Astrocyte (in vitro differentiated cells and primary cell): ENCODE data around the gene NEUROD6. TPM values are rescaled to one million over a fixed set of nuclear protein-coding genes. Genes with fewer than 3 reads are reported as not detected.

Experiments
- DNase-seq: peaks from one replicate; pipeline ENCODE4 v3.0.0-alpha.2; 2010; ENCODE audit warnings: low read depth
- FAIRE-seq: peaks from 2 replicates; lab custom pipeline; 2011; peaks lifted over from hg19 to GRCh38; lab: Jason Lieb, UNC
- H2AFZ ChIP-seq: 2 replicates; pipeline ENCODE4 v1.6.0; 2012; ENCODE audit warnings: low read depth, low read length, inconsistent platforms
- H3K27ac ChIP-seq: 2 replicates; pipeline ENCODE4 v1.5.1; 2011; ENCODE audit warnings: low read depth, low read length, inconsistent platforms
- H3K27me3 ChIP-seq: 2 replicates; pipeline ENCODE4 v1.6.0; 2011; ENCODE audit warnings: low read length, inconsistent platforms; ENCODE audit not compliant: insufficient read depth
- H3K36me3 ChIP-seq: 2 replicates; pipeline ENCODE4 v1.5.1; 2011; ENCODE audit warnings: low read length, inconsistent platforms; ENCODE audit not compliant: insufficient read depth
- H3K4me1 ChIP-seq: 2 replicates; pipeline ENCODE4 v1.5.1; 2011; ENCODE audit warnings: low read length, inconsistent platforms; ENCODE audit not compliant: insufficient read depth
- H3K4me2 ChIP-seq: 2 replicates; pipeline ENCODE4 v1.6.0; 2012; ENCODE audit warnings: low read length, inconsistent platforms
- H3K4me3 ChIP-seq: 2 replicates; pipeline ENCODE4 v1.5.1; 2011; ENCODE audit warnings: low read depth, mild to moderate bottlenecking, low read length, inconsistent platforms; ENCODE audit not compliant: insufficient read depth
- H3K79me2 ChIP-seq: 2 replicates; pipeline ENCODE4 v1.6.0; 2012; ENCODE audit warnings: mild to moderate bottlenecking, low read length, inconsistent platforms; ENCODE audit not compliant: insufficient read depth
- H3K9ac ChIP-seq: 2 replicates; pipeline ENCODE4 v1.6.0; 2012; ENCODE audit warnings: mild to moderate bottlenecking, low read length, inconsistent platforms
- H3K9me3 ChIP-seq: 2 replicates; pipeline ENCODE4 v1.5.1; 2012; ENCODE audit warnings: low read depth, mild to moderate bottlenecking, low read length, inconsistent platforms; ENCODE audit not compliant: insufficient read depth
- H4K20me1 ChIP-seq: 2 replicates; pipeline ENCODE4 v1.6.0; 2012; ENCODE audit warnings: low read length, inconsistent platforms; ENCODE audit not compliant: insufficient read depth
- H3K27ac Mint-ChIP-seq: one replicate; pipeline ENCODE4 v1.8.0; 2021; ENCODE audit warnings: mild to moderate bottlenecking, mixed read lengths; ENCODE audit not compliant: unreplicated experiment
- H3K27me3 Mint-ChIP-seq: one replicate; pipeline ENCODE4 v1.8.0; 2021; ENCODE audit warnings: low read depth, mixed read lengths; ENCODE audit not compliant: unreplicated experiment
- H3K36me3 Mint-ChIP-seq: one replicate; pipeline ENCODE4 v1.8.0; 2021; ENCODE audit warnings: low read depth, mixed read lengths; ENCODE audit not compliant: unreplicated experiment
- H3K4me1 Mint-ChIP-seq: one replicate; pipeline ENCODE4 v1.8.0; 2021; ENCODE audit warnings: low read depth, mixed read lengths; ENCODE audit not compliant: unreplicated experiment
- H3K4me3 Mint-ChIP-seq: one replicate; pipeline ENCODE4 v1.8.0; 2021; ENCODE audit warnings: mild to moderate bottlenecking, moderate library complexity, mixed read lengths; ENCODE audit not compliant: unreplicated experiment
- H3K9me3 Mint-ChIP-seq: one replicate; pipeline ENCODE4 v1.8.0; 2021; ENCODE audit warnings: mild to moderate bottlenecking, mixed read lengths; ENCODE audit not compliant: unreplicated experiment
- EZH2 ChIP-seq: IDR thresholded peaks from 2 replicates; pipeline ENCODE4 v1.6.1; 2012; ENCODE audit warnings: mild to moderate bottlenecking, low read length, inconsistent platforms; ENCODE audit not compliant: insufficient read depth
- total RNA-seq: library from RNA; stranded (reverse); gene quantifications from 2 replicates; pipeline ENCODE4 v1.2.1, GENCODE V29; 2021
- TF ChIP-seq, protein P1 (sequence below): IDR thresholded peaks from 2 replicates; pipeline ENCODE4 v1.5.1; 2011; ENCODE audit warnings: low read depth, mild to moderate bottlenecking, inconsistent platforms, low read length, moderate library complexity; ENCODE audit not compliant: insufficient read depth

The NEUROD6 gene
- total RNA-seq, 1 donor from 2014 or later: not detected

DNA sequence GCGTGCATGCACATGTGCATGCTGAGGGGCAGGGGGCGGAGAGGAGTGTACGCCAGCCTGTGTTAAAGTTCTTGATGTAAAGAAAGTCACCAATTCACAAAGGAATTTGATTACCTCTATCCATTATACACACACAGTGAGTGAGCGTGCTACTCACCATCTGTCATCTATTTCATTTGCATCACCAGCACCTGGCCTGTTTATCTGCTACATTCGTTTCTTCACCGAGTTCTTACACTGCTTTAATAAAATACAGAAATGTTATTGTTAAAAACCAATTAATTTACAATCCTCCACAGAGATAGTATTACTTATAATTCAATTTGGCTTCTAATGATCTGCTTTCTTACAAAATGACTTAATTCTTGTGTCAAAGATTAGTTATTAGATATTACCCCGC is 32.6 kb downstream of the NEUROD6 start:
- H3K27ac ChIP-seq: no peak overlapping the region
- no peak overlapping the region for H3K4me3 Mint-ChIP-seq
- no peak overlapping the region for H2AFZ ChIP-seq
- FAIRE-seq (no peak), DNase-seq (no peak)
- H3K4me3 ChIP-seq: no peak overlapping the region
- TF ChIP-seq, protein P1, sequence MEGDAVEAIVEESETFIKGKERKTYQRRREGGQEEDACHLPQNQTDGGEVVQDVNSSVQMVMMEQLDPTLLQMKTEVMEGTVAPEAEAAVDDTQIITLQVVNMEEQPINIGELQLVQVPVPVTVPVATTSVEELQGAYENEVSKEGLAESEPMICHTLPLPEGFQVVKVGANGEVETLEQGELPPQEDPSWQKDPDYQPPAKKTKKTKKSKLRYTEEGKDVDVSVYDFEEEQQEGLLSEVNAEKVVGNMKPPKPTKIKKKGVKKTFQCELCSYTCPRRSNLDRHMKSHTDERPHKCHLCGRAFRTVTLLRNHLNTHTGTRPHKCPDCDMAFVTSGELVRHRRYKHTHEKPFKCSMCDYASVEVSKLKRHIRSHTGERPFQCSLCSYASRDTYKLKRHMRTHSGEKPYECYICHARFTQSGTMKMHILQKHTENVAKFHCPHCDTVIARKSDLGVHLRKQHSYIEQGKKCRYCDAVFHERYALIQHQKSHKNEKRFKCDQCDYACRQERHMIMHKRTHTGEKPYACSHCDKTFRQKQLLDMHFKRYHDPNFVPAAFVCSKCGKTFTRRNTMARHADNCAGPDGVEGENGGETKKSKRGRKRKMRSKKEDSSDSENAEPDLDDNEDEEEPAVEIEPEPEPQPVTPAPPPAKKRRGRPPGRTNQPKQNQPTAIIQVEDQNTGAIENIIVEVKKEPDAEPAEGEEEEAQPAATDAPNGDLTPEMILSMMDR: no peak
- TF ChIP-seq EZH2: no peak
- H3K36me3 ChIP-seq: no peaks in the 10 kb centered on the region
- peaks cover 4% of the 10 kb centered on the region for H3K9me3 ChIP-seq
- H3K4me2 ChIP-seq: no peak overlapping the region
- H3K27me3 ChIP-seq: no peaks in the 10 kb centered on the region
- H3K9me3 Mint-ChIP-seq: no peaks in the 10 kb centered on the region
- H3K9ac ChIP-seq: no peak overlapping the region
- H3K27me3 Mint-ChIP-seq: peaks cover 7% of the 10 kb centered on the region
- H3K79me2 ChIP-seq: no peaks in the 10 kb centered on the region
- H3K36me3 Mint-ChIP-seq: no peaks in the 10 kb centered on the region
- H4K20me1 ChIP-seq: no peaks in the 10 kb centered on the region
- no peak overlapping the region for H3K27ac Mint-ChIP-seq
- peaks cover 2% of the 10 kb centered on the region for H3K4me1 Mint-ChIP-seq
- H3K4me1 ChIP-seq: no peaks in the 10 kb centered on the region

DNA sequence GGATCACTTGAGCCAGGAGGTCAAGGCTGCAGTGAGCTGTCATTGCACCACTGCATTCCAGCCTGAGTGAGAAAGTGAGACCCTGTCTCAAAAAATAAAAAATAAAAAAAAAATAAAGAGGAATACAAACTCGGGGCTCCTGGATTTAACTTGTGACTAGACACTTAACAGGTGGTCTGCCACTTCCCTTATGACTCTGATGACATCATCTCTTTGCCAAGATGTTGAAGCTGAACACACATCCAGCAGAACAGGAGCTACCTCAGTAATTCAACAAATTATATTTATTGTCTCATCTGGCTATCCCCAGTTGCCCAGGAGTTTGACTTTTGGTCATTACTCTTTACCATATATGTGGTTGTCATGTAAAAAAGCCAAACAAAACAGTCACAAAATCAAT is 35.3 kb downstream of the NEUROD6 start:
- no peak overlapping the region for H3K4me3 Mint-ChIP-seq
- Histone ChIP-seq H4K20me1 (no peaks in the 10 kb centered on the region), H3K9ac (no peak overlapping the region), H3K79me2 (no peaks in the 10 kb centered on the region), H2AFZ (no peak overlapping the region), H3K4me1 (no peaks in the 10 kb centered on the region), H3K36me3 (no peaks in the 10 kb centered on the region), H3K9me3 (no peaks in the 10 kb centered on the region), H3K27ac (no peak overlapping the region), H3K4me2 (no peak overlapping the region), H3K4me3 (no peak overlapping the region), H3K27me3 (no peaks in the 10 kb centered on the region)
- no peak for TF ChIP-seq EZH2
- TF ChIP-seq, protein P1: no peak
- FAIRE-seq (no peak), DNase-seq (no peak)
- H3K36me3 Mint-ChIP-seq: no peaks in the 10 kb centered on the region
- no peaks in the 10 kb centered on the region for H3K4me1 Mint-ChIP-seq
- H3K27me3 Mint-ChIP-seq: peaks cover 7% of the 10 kb centered on the region
- no peak overlapping the region for H3K27ac Mint-ChIP-seq
- no peaks in the 10 kb centered on the region for H3K9me3 Mint-ChIP-seq

DNA sequence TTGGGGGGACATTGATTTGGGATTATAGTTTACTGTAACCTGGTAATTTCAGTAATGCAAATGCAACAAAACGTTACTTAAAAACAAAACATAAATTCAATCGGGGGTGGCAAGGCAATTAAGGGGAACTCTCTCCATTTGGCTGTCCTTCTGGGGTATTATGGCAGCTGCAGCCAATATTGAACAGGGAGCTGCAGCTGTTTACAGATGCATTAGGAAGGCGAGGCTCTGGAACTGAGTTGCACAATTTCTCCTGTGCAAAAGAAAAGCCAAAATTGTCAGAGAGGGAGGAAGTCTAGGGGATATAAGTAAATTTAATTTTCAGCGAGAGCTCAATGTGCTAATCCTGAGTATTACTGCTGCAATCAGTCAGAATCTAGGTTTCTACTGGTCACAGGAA is 36.1 kb downstream of the NEUROD6 start:
- FAIRE-seq (no peak), DNase-seq (no peak)
- Mint-ChIP-seq H3K4me1 (no peaks in the 10 kb centered on the region), H3K27me3 (peaks cover 7% of the 10 kb centered on the region), H3K4me3 (no peak overlapping the region), H3K27ac (no peak overlapping the region), H3K36me3 (no peaks in the 10 kb centered on the region), H3K9me3 (no peaks in the 10 kb centered on the region)
- no peaks in the 10 kb centered on the region for H3K9me3 ChIP-seq
- H3K79me2 ChIP-seq: no peaks in the 10 kb centered on the region
- no peaks in the 10 kb centered on the region for H3K4me1 ChIP-seq
- no peak overlapping the region for H3K9ac ChIP-seq
- H3K27me3 ChIP-seq: no peaks in the 10 kb centered on the region
- no peak overlapping the region for H3K4me2 ChIP-seq
- no peaks in the 10 kb centered on the region for H3K36me3 ChIP-seq
- TF ChIP-seq, protein P1: no peak
- no peak for TF ChIP-seq EZH2
- no peak overlapping the region for H2AFZ ChIP-seq
- no peak overlapping the region for H3K27ac ChIP-seq
- no peak overlapping the region for H3K4me3 ChIP-seq
- H4K20me1 ChIP-seq: no peaks in the 10 kb centered on the region
